22Rv1 (cell line): Measurements from ENCODE around the gene ACOT2.
"Not testable (repeated sequence)": the region's sequence is repeated elsewhere in the genome, so short reads cannot be mapped to it uniquely, and the experiment has no call there.

Source experiments
- CTCF ChIP-seq: fragments of 450-650 bp; IDR thresholded peaks from 2 replicates; pipeline ENCODE4 v1.5.1; 2017; ENCODE audit warnings: mild to moderate bottlenecking
- ZFX ChIP-seq: fragments of 450-650 bp; IDR thresholded peaks from 2 replicates; pipeline ENCODE4 v1.6.1; 2017; ENCODE audit warnings: antibody characterized with exemption, borderline replicate concordance

GRCh38 chr14:73570913-73571312, 1.9 kb downstream of the ACOT2 start:
- TF ChIP-seq CTCF: peak; percentile 81
- TF ChIP-seq ZFX: not testable (repeated sequence)
